Activated CD4-positive, alpha-beta T cell treated with anti-CD3 and anti-CD28 coated beads, Interleukin-2, amount 50 U/mL, for 24 hours (primary cell): ENCODE measurements around the gene SAT2.

ENCODE experiments used
- DNase-seq, 2 donors: peaks; one replicate each; pipeline ENCODE4 v3.0.0-alpha.2; 2020; ENCODE audit warnings: low read depth in 1 of 2, low spot score in 1 of 2

Gene SAT2

GRCh38 chr17:7576432-7576937, 51.1 kb downstream of the SAT2 start:
- DNase-seq = no peak
